ENCODE measurements around the gene UBN1.

- TF ChIP-seq EZH2 (IDR thresholded peaks at IDR 0.05; ENCODE audit: low read length, unreplicated experiment) (no peak), CTCF (conservative IDR thresholded peaks at IDR 0.05; ENCODE audit: low read depth, low read length) (no peak)
These were observed 21.3 kb downstream of the UBN1 start for GRCh38 chr16:4868535-4868934.

All from PC-3 (cell line).